GM12872 (cell line): ENCODE data around the gene STEAP3.

ENCODE experiments used
- CTCF ChIP-seq: IDR thresholded peaks from 3 replicates; pipeline ENCODE4 v1.5.1; 2011; ENCODE audit warnings: low read depth, mild to moderate bottlenecking, low read length, moderate library complexity; ENCODE audit not compliant: insufficient read depth

Gene STEAP3

GRCh38 chr2:119254601-119255080 is 31.0 kb downstream of the STEAP3 start:
- no peak for TF ChIP-seq CTCF

- no peak for TF ChIP-seq CTCF
Measured at GRCh38 chr2:119255760-119256581, 32.3 kb downstream of the STEAP3 start.

GRCh38 chr2:119256582-119256921 is 32.9 kb downstream of the STEAP3 start:
- TF ChIP-seq CTCF: no peak

- no peak for TF ChIP-seq CTCF
Measured at GRCh38 chr2:119257198-119257597, 33.6 kb downstream of the STEAP3 start.

GRCh38 chr2:119259296-119259860 is 35.7 kb downstream of the STEAP3 start:
- no peak for TF ChIP-seq CTCF

- TF ChIP-seq CTCF: no peak
Measured at GRCh38 chr2:119260646-119261492, 37.2 kb downstream of the STEAP3 start.
